K562 (cell line): Measurements from ENCODE around the gene ATXN1. TPM values are rescaled to one million over a fixed set of nuclear protein-coding genes. Genes with fewer than 3 reads are reported as not detected.

Experiments
- ATAC-seq: fragments of 200-7000 bp; cut with Tn5 transposase; 3 replicates; pipeline ENCODE4 v1.9.1; 2020; ENCODE audit warnings: moderate library complexity
- BruUV-seq: library from RNA; stranded (reverse); fragments of 400-500 nt; replicated peaks from 2 replicates; lab custom pipeline; 2021; lab: Mats Ljungman, UMichigan
- CTCF ChIA-PET: fragments of 300-600 bp; formaldehyde crosslinking; extraction: SDS; loops from one replicate; lab custom pipeline; 2021; ENCODE audit warnings: low intra/inter-chr PET ratio; lab: Yijun Ruan, JAX
- POLR2A ChIA-PET: fragments of 300-600, 350-650 bp; sonication (Branson Sonifier 250); formaldehyde crosslinking; extraction: SDS; loops from one replicate; lab custom pipeline; 2021; ENCODE audit warnings: antibody characterized with exemption, inconsistent platforms; lab: Yijun Ruan, JAX
- DNase-seq, 4 experiments: peaks; one replicate each; pipeline versions ENCODE4 v3.0.0 to v3.0.0-alpha.2; 2011 to 2018; ENCODE audit warnings: low spot score in 3 of 4, mixed read lengths in 3 of 4; ENCODE audit errors: extremely low read depth in 1 of 4
- FAIRE-seq: peaks from 2 replicates; lab custom pipeline; 2011; peaks lifted over from hg19 to GRCh38; lab: Jason Lieb, UNC
- H2AFZ ChIP-seq: 2 replicates; pipeline ENCODE4 v1.6.0; 2011; ENCODE audit warnings: low read depth, low read length, control low read depth, inconsistent platforms
- H3K27ac ChIP-seq: fragments of 200-600 bp; 3 replicates; pipeline ENCODE4 v1.8.0; 2011; ENCODE audit warnings: low read depth, mild to moderate bottlenecking, control low read depth, inconsistent platforms, low read length, moderate library complexity, mixed read lengths; ENCODE audit errors: extremely low read depth
- H3K27me3 ChIP-seq, 2 experiments: fragments of 300-600 bp in 1 of 2; 2 replicates in 1 of 2; 3 replicates in 1 of 2; pipeline versions ENCODE4 v1.6.0 to v1.8.0; 2011; ENCODE audit warnings: inconsistent platforms in 2 of 2, low read length in 2 of 2, mild to moderate bottlenecking in 1 of 2, mixed read lengths in 1 of 2, moderate library complexity in 1 of 2; ENCODE audit not compliant: control insufficient read depth in 2 of 2, insufficient read depth in 2 of 2
- H3K36me3 ChIP-seq: fragments of 300-600 bp; 3 replicates; pipeline ENCODE4 v1.8.0; 2011; ENCODE audit warnings: mild to moderate bottlenecking, low read length, inconsistent platforms; ENCODE audit not compliant: control insufficient read depth, insufficient read depth
- H3K4me1 ChIP-seq, 2 experiments: fragments of 200-600 bp in 1 of 2; replicated peaks in 1 of 2; 2 replicates in 1 of 2; 3 replicates in 1 of 2; pipeline versions ENCODE4 v1.5.1 to v1.8.0; 2011; ENCODE audit warnings: inconsistent platforms in 2 of 2, low read length in 2 of 2, mild to moderate bottlenecking in 1 of 2, mixed read lengths in 1 of 2, moderate library complexity in 1 of 2; ENCODE audit not compliant: control insufficient read depth in 2 of 2, insufficient read depth in 2 of 2
- H3K4me2 ChIP-seq: 2 replicates; pipeline ENCODE4 v1.6.1; 2011; ENCODE audit warnings: low read length, control low read depth, inconsistent platforms, mixed read lengths; ENCODE audit not compliant: insufficient read depth
- H3K4me3 ChIP-seq: fragments of 200-600 bp; sonication (generic), shearing (Covaris generic); 2 replicates; pipeline ENCODE4 v1.5.1; 2016; ENCODE audit warnings: control low read depth, inconsistent platforms
- H3K79me2 ChIP-seq: fragments of 200-600 bp; 3 replicates; pipeline ENCODE4 v1.8.0; 2011; ENCODE audit warnings: low read length, inconsistent platforms; ENCODE audit not compliant: control insufficient read depth, insufficient read depth
- H3K9ac ChIP-seq, 2 experiments: 2 replicates each; pipeline versions ENCODE4 v1.6.0 to v1.6.1; 2011; ENCODE audit warnings: low read depth in 2 of 2, low read length in 2 of 2, control low read depth in 1 of 2, inconsistent platforms in 1 of 2, mild to moderate bottlenecking in 1 of 2, mixed read lengths in 1 of 2; ENCODE audit not compliant: insufficient read depth in 1 of 2
- H3K9me1 ChIP-seq: one replicate; pipeline ENCODE4 v1.6.0; 2011; ENCODE audit warnings: inconsistent platforms, mild to moderate bottlenecking, low read length, moderate library complexity; ENCODE audit not compliant: control insufficient read depth, insufficient read depth
- H3K9me3 ChIP-seq: replicated peaks from 2 replicates; pipeline ENCODE4 v1.5.1; 2011; ENCODE audit warnings: low read depth, low read length, inconsistent platforms; ENCODE audit not compliant: control insufficient read depth, insufficient read depth
- H4K20me1 ChIP-seq: replicated peaks from 2 replicates; pipeline ENCODE4 v1.6.1; 2011; ENCODE audit warnings: low read length, inconsistent platforms, mixed read lengths; ENCODE audit not compliant: control insufficient read depth, insufficient read depth
- ASH1L ChIP-seq: fragments of 450-650 bp; IDR thresholded peaks from 2 replicates; pipeline ENCODE4 v1.6.1; 2018; ENCODE audit warnings: borderline replicate concordance, mild to moderate bottlenecking, low read depth; ENCODE audit not compliant: partially characterized antibody
- BMI1 ChIP-seq: fragments of 150-350 bp; IDR thresholded peaks from 2 replicates; pipeline ENCODE4 v1.6.1; 2014; ENCODE audit warnings: low read length
- HNRNPLL ChIP-seq: fragments of 200-400 bp; formaldehyde crosslinking; IDR thresholded peaks from 2 replicates; pipeline ENCODE4 v1.6.1; 2017; ENCODE audit warnings: low read length, low read depth, mild to moderate bottlenecking; ENCODE audit not compliant: poor library complexity, severe bottlenecking
- MTF1 ChIP-seq: fragments of 250-450 bp; sonication (Bioruptor Pico); IDR thresholded peaks from 2 replicates; pipeline ENCODE4 v1.9.0; 2021; ENCODE audit warnings: moderate library complexity, mild to moderate bottlenecking, inconsistent platforms, borderline replicate concordance
- POLR2AphosphoS5 ChIP-seq: IDR thresholded peaks from 2 replicates; pipeline ENCODE4 v1.6.1; 2011; ENCODE audit warnings: mild to moderate bottlenecking, low read depth, low read length, moderate library complexity; ENCODE audit not compliant: control insufficient read depth, insufficient read depth
- POLR2B ChIP-seq: fragments of 450-650 bp; IDR thresholded peaks from 2 replicates; pipeline ENCODE4 v1.6.1; 2018; ENCODE audit warnings: low read depth; ENCODE audit not compliant: partially characterized antibody
- SAFB ChIP-seq: fragments of 200-400 bp; formaldehyde crosslinking; IDR thresholded peaks from 2 replicates; pipeline ENCODE4 v1.6.1; 2017; ENCODE audit warnings: low read depth, low read length, borderline replicate concordance
- SP2 ChIP-seq: IDR thresholded peaks from 2 replicates; pipeline ENCODE4 v1.6.1; 2011; ENCODE audit warnings: mild to moderate bottlenecking, low read depth, low read length, moderate library complexity; ENCODE audit not compliant: poor library complexity, severe bottlenecking; ENCODE audit errors: extremely low read depth
- TAF1 ChIP-seq: IDR thresholded peaks from 2 replicates; pipeline ENCODE4 v1.6.1; 2011; ENCODE audit warnings: mild to moderate bottlenecking, low read length, moderate library complexity; ENCODE audit not compliant: insufficient read depth, control insufficient read depth, severe bottlenecking; ENCODE audit errors: extremely low read depth
- YBX1 ChIP-seq: fragments of 450-650 bp; IDR thresholded peaks from 2 replicates; pipeline ENCODE4 v1.7.1; 2016; ENCODE audit warnings: mild to moderate bottlenecking
- ZNF134 ChIP-seq: fragments of 250-450 bp; sonication (Bioruptor Pico); conservative IDR thresholded peaks from 2 replicates; pipeline ENCODE4 v1.4.0; 2020
- ZNF444 ChIP-seq: fragments of 250-450 bp; sonication (Bioruptor Pico); IDR thresholded peaks from 2 replicates; pipeline ENCODE4 v1.4.0; 2020; ENCODE audit warnings: mild to moderate bottlenecking, moderate library complexity
- WGBS: fragments of 100-300 bp; shearing (Covaris generic); methylation state at CpG from one replicate; pipeline ENCODE4 v1.1.6; 2016; ENCODE audit warnings: low coverage, mixed read lengths; ENCODE audit not compliant: insufficient coverage; ENCODE audit errors: missing lambda C conversion rate; 5-methylcytosine and 5-hydroxymethylcytosine counted together
- in situ Hi-C: fragments of 300-500 bp; cut with MboI; formaldehyde crosslinking; loops from 4 replicates; pipeline ENCODE4 v1.15.0; 2018; ENCODE audit warnings: inconsistent platforms, mixed read lengths
- intact Hi-C: fragments of 100-400 bp; cut with micrococcal nuclease; formaldehyde crosslinking; loops from 2 replicates; pipeline ENCODE4 v1.14.2; 2022
- polyA plus RNA-seq, 8 experiments: library from polyadenylated mRNA; depleted of rRNA in 4 of 8; stranded (reverse) in 5 of 8; unstranded in 3 of 8; fragments of >200 nt; fragmentation: Nextera tagmentation in 2 of 8; fragmentation: Illumina TruSeq in 1 of 8; extraction: Ambion mirVana in 2 of 8; extraction: Trizol in 1 of 8; gene quantifications; 2 replicates each; pipeline versions ENCODE4 v1.2.1 to v1.2.3, GENCODE V29; 2011 to 2014; ENCODE audit warnings: inconsistent platforms in 1 of 8, missing spikeins in 1 of 8
- total RNA-seq, 7 experiments: library from RNA; depleted of rRNA in 6 of 7; stranded (reverse); fragments of >200 nt in 6 of 7; fragmentation: Illumina TruSeq in 2 of 7; extraction: Trizol in 2 of 7; gene quantifications; 2 replicates each; pipeline versions ENCODE4 v1.2.1 to v1.2.3, GENCODE V29; 2011 to 2021; ENCODE audit warnings: low replicate concordance in 1 of 7
- TF ChIP-seq, protein P1 (sequence below): fragments of 250-450 bp; sonication (Bioruptor Pico); IDR thresholded peaks from 2 replicates; pipeline ENCODE4 v1.9.0; 2021; ENCODE audit warnings: mild to moderate bottlenecking
- TF ChIP-seq, protein P2 (sequence below): fragments of 450-650 bp; conservative IDR thresholded peaks from 2 replicates; pipeline ENCODE4 v1.6.1; 2016; ENCODE audit warnings: missing genetic modification characterization, low read depth, mild to moderate bottlenecking, control low read depth, missing compliant biosample characterization
- TF ChIP-seq, protein P3 (sequence below): sonication (generic); formaldehyde crosslinking; IDR thresholded peaks from 2 replicates; pipeline ENCODE4 v1.8.1; 2022; ENCODE audit warnings: missing genetic modification reagents
- TF ChIP-seq, protein P4 (sequence below): fragments of 250-450 bp; sonication (Bioruptor Pico); IDR thresholded peaks from 2 replicates; pipeline ENCODE4 v1.9.0; 2021; ENCODE audit warnings: mild to moderate bottlenecking, inconsistent platforms
- TF ChIP-seq, protein P5 (sequence below): sonication (generic); formaldehyde crosslinking; IDR thresholded peaks from 2 replicates; pipeline ENCODE4 v1.9.0; 2022; ENCODE audit warnings: mild to moderate bottlenecking, missing genetic modification reagents

Gene ATXN1
- total and polyA plus RNA-seq, 9 of the 15 experiments (the other 6 are each of a cell fraction or from before 2014, with no cell fraction given): under 0.01 to 1.2 (median 0.58) TPM

DNA sequence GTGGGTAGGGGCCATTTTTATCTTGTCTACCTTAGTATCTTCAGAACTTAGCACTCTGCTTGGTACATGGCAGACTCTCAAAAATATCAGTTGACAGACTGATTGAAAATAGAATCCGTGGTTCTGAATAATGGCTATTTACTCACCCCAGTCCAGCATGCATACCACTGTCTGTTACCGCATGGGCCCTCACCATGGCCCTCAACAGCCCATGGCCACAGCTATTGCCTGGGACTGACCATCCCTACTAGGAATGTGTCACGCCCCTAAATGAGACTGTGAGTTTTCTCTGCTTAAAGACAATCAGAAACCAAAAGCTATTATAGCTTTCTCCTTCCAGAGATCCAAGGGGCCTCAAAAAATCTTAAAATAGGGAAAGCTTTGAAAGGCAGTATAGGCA is 207.7 kb downstream of the ATXN1 start:
- Histone ChIP-seq H3K9ac (no peak overlapping the region), H3K9me1 (no peaks in the 10 kb centered on the region), H3K4me3 (no peak overlapping the region), H3K4me2 (no peak overlapping the region), H2AFZ (no peak overlapping the region), H3K27ac (no peak overlapping the region), H3K4me1 (no peaks in the 10 kb centered on the region), H3K27me3 (peaks cover 9 to 18% of the 10 kb centered on the region in 2 experiments), H4K20me1 (no peaks in the 10 kb centered on the region), H3K9me3 (no peaks in the 10 kb centered on the region), H3K79me2 (no peaks in the 10 kb centered on the region), H3K36me3 (no peaks in the 10 kb centered on the region)
- WGBS: 0% methylated on average over 3 of the region's 3 CpGs
- POLR2A ChIA-PET: no interaction called here
- FAIRE-seq (no peak), ATAC-seq (no peak), DNase-seq (no peak)
- no TSS peak for BruUV-seq
- CTCF ChIA-PET: no interaction called here
- in situ Hi-C loops (no loop called here), intact Hi-C loops (no loop called here)
- TF ChIP-seq ZNF134 (CRISPR knock-in tag) (no peak), ASH1L (no peak), BMI1 (no peak), ZNF444 (CRISPR knock-in tag) (no peak), TAF1 (no peak), SAFB (no peak), POLR2AphosphoS5 (no peak), HNRNPLL (no peak), SP2 (no peak), YBX1 (no peak), MTF1 (CRISPR knock-in tag) (no peak), POLR2B (no peak)
- TF ChIP-seq, protein P1, sequence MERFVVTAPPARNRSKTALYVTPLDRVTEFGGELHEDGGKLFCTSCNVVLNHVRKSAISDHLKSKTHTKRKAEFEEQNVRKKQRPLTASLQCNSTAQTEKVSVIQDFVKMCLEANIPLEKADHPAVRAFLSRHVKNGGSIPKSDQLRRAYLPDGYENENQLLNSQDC (CRISPR knock-in tag): no peak
- TF ChIP-seq, protein P2, sequence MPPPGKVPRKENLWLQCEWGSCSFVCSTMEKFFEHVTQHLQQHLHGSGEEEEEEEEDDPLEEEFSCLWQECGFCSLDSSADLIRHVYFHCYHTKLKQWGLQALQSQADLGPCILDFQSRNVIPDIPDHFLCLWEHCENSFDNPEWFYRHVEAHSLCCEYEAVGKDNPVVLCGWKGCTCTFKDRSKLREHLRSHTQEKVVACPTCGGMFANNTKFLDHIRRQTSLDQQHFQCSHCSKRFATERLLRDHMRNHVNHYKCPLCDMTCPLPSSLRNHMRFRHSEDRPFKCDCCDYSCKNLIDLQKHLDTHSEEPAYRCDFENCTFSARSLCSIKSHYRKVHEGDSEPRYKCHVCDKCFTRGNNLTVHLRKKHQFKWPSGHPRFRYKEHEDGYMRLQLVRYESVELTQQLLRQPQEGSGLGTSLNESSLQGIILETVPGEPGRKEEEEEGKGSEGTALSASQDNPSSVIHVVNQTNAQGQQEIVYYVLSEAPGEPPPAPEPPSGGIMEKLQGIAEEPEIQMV (tag): no peak
- TF ChIP-seq, protein P3, sequence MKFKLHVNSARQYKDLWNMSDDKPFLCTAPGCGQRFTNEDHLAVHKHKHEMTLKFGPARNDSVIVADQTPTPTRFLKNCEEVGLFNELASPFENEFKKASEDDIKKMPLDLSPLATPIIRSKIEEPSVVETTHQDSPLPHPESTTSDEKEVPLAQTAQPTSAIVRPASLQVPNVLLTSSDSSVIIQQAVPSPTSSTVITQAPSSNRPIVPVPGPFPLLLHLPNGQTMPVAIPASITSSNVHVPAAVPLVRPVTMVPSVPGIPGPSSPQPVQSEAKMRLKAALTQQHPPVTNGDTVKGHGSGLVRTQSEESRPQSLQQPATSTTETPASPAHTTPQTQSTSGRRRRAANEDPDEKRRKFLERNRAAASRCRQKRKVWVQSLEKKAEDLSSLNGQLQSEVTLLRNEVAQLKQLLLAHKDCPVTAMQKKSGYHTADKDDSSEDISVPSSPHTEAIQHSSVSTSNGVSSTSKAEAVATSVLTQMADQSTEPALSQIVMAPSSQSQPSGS (CRISPR knock-in tag): no peak
- TF ChIP-seq, protein P4, sequence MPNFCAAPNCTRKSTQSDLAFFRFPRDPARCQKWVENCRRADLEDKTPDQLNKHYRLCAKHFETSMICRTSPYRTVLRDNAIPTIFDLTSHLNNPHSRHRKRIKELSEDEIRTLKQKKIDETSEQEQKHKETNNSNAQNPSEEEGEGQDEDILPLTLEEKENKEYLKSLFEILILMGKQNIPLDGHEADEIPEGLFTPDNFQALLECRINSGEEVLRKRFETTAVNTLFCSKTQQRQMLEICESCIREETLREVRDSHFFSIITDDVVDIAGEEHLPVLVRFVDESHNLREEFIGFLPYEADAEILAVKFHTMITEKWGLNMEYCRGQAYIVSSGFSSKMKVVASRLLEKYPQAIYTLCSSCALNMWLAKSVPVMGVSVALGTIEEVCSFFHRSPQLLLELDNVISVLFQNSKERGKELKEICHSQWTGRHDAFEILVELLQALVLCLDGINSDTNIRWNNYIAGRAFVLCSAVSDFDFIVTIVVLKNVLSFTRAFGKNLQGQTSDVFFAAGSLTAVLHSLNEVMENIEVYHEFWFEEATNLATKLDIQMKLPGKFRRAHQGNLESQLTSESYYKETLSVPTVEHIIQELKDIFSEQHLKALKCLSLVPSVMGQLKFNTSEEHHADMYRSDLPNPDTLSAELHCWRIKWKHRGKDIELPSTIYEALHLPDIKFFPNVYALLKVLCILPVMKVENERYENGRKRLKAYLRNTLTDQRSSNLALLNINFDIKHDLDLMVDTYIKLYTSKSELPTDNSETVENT (CRISPR knock-in tag): no peak
- TF ChIP-seq, protein P5, sequence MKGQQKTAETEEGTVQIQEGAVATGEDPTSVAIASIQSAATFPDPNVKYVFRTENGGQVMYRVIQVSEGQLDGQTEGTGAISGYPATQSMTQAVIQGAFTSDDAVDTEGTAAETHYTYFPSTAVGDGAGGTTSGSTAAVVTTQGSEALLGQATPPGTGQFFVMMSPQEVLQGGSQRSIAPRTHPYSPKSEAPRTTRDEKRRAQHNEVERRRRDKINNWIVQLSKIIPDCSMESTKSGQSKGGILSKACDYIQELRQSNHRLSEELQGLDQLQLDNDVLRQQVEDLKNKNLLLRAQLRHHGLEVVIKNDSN (CRISPR knock-in tag): no peak
